ENCODE results near the gene RALGAPB. TPM values are rescaled to one million over a fixed set of nuclear protein-coding genes. Genes with fewer than 3 reads are reported as not detected.
"Not testable (repeated sequence)": the region's sequence is repeated elsewhere in the genome, so short reads cannot be mapped to it uniquely, and the experiment has no call there.

The RALGAPB gene
- polyA plus RNA-seq, 1 donor, result 20.0 TPM

- DNase-seq (ENCODE audit: low read depth), result no peak
These were observed 24.7 kb downstream of the RALGAPB start for GRCh38 chr20:38497246-38497935.

GRCh38 chr20:38498909-38499308, 26.3 kb downstream of the RALGAPB start:
- DNase-seq (ENCODE audit: low read depth), result no peak

GRCh38 chr20:38499366-38499765, 26.7 kb downstream of the RALGAPB start:
- DNase-seq (ENCODE audit: low read depth), result no peak

GRCh38 chr20:38501858-38502436, 29.3 kb downstream of the RALGAPB start:
- DNase-seq (ENCODE audit: low read depth), result no peak

DNA sequence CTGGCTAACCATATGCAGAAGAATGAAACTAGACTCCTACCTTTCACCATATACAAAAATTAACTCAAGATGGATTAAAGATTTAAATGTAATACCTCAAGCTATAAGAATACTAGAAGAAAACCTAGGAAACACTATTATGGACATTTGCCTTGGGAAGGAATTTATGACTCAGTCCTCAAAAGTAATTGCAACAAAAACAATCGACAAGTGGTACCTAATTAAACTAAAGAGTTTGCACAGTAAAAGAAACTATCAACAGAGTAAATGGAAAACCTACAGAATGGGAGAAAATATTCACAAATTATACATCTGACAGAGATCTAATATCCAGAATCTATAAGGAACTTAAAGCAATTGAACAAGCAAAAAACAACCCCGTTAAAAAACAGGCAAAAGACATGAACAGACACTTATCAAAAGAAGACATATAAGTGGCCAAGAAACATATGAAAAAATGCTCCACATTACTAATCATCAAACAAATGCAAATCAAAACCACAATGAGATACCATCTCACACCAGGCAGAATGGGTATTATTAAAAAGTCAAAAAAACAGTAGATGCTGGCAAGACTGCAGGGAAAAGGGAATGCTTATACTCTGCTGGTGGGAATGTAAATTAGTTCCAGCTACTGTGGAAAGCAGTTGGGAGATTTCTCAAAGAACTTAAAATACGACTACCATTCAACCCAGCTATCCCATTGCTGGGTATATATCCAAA, 31.9 kb downstream of the RALGAPB start:
- no peak for DNase-seq (ENCODE audit: low read depth)

DNA sequence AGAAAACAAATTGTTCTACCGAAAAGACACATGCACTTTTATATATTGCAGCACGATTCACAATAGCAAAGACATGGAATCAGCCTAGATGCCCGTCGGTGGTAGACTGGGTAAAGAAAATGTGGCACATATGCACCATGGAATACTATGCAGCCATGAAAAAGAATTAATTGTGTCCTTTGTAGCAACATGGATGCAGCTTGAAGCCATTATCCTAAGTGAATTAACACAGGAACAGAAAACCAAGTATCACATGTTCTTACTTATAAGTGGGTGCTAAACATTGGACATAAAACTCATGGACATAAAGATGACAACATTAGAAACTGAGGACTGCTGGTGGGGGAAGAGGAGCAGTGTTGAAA, 32.4 kb downstream of the RALGAPB start:
- no peak for DNase-seq (ENCODE audit: low read depth)

DNA sequence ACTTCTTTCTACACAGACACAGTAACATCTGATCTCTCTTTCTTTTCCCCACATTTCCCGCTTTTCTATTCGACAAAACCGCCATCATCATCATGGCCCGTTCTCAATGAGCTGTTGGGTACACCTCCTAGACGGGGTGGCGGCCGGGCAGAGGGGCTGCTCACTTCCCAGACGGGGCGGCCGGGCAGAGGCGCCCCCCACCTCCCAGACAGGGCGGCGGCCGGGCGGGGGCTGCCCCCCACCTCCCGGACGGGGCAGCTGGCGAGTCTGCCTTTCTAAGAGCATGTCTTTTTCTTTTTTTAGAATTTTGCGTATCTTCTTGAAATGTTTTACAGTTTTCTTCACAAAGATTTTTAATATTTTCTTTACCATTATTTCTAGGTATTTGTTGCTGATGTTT, 39.1 kb downstream of the RALGAPB start:
- not testable (repeated sequence) for DNase-seq (ENCODE audit: low read depth)

DNA sequence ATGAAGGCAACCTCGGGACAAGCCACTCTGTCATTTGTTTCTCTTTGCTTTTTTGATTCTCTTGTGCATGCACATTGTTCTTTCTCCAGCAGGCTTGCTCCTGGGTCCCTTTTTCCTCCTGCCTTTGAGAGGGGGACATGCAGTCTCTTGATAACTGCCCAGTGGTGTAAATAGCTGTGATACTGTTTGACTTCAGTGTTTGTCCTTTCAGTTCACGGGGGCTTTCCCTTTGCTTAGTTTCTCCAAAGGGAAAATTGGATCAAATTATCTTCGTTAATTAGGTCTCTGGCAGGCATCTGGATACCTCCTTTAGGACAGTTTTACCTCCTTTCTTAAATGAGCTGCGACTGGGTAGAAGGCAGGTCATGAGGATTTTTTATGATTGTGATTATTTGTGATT, 41.5 kb downstream of the RALGAPB start:
- DNase-seq (ENCODE audit: low read depth), result no peak

DNA sequence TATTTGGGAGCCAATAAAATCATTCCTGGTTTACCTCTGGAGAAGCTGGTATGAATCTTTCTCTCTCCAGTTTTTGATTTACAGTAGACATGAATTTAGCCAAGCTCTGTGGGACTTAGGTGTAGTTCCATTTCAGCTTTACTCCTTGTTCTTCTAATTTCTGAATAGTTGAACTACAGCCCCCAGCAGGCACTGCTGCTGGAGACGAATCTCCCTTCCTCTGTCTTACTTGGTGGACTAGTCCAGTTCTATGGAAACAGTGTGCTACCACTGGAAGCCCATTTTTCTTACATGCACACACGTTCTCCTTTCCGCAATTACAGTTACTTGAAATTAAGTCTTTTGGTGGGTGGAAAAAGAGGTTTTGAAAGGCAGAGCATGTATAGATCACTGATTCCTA, 42.3 kb downstream of the RALGAPB start:
- no peak for DNase-seq (ENCODE audit: low read depth)

GRCh38 chr20:38515631-38516030, 43.0 kb downstream of the RALGAPB start:
- DNase-seq (ENCODE audit: low read depth), result no peak

DNA sequence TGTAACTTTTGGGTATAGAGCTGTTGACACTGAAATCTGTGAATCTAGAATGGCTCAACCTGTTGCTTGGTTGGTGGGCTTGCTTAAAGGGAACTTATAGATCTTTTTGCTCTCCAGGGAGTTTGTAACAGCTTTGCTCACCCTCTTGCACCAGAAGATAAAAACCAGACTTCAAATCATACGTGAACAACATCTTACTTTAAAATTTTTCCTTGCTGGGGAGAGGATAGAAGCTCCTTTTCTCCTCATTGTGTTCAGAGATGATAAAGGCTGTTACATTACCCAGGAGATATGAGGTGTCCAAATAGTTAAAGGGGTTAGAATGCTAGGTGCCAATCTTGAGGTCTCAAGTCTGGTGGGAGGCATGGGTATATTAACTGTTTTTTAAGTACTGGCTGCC, 46.8 kb downstream of the RALGAPB start:
- no peak for DNase-seq (ENCODE audit: low read depth)

GRCh38 chr20:38520261-38520660, 47.6 kb downstream of the RALGAPB start:
- no peak for DNase-seq (ENCODE audit: low read depth)

- no peak for DNase-seq (ENCODE audit: low read depth)
These were observed 51.1 kb downstream of the RALGAPB start for GRCh38 chr20:38523697-38524096.

DNA sequence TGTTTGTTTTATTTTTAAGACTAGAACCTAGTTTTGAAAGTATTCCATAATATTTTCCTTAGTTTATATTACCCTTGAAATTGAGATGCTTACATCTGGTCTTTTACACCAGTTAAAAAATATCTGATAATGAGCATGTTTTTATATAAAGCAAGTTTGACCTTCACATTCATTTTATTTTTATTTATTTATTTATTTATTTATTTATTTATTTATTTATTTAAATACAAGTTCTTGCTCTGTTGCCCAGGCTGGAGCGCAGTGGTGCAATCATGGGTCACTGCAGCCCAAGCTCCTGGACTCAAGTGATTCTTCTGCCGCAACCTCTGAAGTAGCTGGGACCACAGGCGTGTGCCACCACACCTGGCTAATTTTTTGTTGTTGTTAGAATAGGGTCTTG, 55.5 kb downstream of the RALGAPB start:
- no peak for DNase-seq (ENCODE audit: low read depth)

- DNase-seq (ENCODE audit: low read depth), result no peak
These were observed 58.4 kb downstream of the RALGAPB start for GRCh38 chr20:38531021-38531420.

DNA sequence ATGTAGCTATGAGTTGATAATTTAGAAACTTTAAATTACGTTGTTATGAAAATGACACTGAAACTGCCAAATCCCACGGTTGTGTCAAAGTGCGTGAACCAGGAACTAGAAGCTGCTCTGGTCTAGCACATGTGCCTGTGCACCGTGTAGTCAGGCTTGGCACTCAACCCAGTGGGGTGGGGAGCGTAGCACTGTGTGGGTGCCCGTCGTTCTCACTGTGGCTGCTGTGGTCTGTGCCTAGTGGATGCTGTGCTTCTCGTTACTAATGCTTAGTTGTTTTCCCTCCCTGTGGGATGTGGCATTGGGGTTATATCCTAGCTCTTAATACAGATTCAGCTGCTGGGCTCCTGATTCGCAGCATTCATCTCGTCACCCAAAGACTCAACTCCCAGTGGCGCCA, 62.1 kb downstream of the RALGAPB start:
- no peak for DNase-seq (ENCODE audit: low read depth)

DNA sequence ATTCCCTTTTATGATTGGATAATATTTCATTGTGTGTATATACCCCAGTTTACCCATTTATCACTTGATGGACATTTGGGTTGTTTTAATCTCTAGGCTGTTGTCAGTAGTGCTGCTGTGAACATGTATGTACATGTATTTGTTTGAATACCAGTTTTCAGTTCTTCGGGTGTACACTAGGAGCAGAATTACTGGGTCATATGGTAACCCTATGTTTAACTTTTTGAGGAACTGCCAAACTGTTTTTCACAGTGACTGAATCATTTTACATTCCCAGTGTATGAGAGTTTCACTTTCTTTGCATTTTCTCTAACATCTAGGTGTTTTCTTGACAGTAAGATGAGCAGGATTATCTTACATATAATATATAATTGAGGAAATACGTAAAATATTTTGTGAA, 63.7 kb downstream of the RALGAPB start:
- DNase-seq (ENCODE audit: low read depth), result no peak

GRCh38 chr20:38537176-38537575, 64.5 kb downstream of the RALGAPB start:
- DNase-seq (ENCODE audit: low read depth), result no peak

DNA sequence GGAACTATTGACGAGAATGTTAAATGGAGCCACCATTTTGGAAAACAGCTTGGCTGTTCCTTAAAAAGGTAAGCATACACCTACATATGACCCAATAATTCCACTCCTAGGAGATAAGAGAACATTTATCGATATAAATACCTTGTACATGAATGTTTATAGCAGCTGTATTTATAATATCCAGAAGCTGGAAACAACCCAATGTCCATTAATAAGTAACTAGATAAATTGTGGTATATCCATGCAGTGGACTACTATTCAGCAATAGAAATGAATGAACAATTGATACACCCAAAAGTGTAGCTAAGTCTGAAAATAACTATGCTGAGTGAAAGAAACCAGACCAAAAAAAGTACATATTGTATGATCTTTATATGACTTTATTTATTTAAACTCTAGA, 66.1 kb downstream of the RALGAPB start:
- no peak for DNase-seq (ENCODE audit: low read depth)

DNA sequence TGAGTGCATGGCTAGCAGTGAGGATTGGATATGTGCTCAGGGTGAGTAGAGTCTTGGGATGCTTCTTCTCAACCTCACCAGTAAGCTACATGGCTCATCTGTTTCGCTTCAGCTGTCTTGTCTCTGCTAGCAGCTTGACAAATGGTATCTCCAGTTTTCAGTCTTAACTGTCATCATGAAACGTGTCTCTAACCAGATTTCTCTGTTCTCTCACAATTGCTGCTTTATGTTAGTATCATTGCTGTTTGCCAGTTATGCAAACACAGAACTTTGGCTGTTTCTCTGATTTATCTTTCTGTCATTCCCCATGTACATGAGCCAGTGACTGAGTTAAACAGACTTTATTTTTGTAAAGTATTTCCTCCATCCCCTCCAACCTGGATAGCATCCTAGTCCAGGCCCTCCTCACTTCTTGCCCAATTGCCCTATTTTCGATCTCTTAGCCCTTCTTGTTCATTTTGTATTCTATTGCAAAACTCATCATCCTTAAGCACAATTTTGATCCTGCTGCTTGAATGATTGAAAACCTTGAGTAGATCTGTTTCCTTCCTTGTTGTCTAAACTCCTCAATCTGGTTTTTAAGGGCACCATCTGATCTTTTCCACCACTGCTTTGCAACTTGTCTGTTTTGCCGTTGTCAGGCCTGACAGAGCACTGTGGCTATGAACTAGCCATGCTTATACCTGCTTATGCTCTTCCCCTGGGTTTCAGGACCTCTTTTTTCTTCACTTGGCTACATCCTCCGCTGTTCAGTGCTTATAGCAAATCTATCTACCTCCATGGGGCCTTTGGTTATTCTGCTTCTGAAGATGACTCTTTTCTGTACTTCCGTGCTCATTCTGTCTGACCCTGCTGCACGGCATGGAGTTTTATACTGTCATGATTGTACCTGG, 70.6 kb downstream of the RALGAPB start:
- DNase-seq (ENCODE audit: low read depth), result no peak

DNA sequence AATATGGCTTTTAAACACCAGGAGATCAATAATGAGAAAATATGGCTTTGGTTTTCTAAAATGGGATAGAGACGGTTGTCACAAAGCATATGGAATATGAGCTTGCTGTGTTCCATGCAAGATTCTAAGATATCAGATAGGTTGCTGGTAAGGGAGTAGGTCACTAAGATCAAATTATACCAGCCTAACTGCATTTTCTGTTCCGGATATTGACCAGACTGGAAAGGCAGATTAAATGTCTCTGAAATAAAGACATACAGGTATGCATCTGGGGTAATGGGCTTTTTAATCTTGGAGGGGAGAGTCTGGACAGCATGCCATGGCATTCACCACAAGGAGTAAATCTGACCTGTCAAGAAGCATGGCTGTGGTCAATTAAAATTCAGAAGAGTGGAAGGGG, 73.1 kb downstream of the RALGAPB start:
- DNase-seq (ENCODE audit: low read depth), result no peak

All from forelimb muscle (tissue), 1 donor.